OCI-LY7 (cell line): Measurements from ENCODE around the gene HEPACAM. TPM values are rescaled to one million over a fixed set of nuclear protein-coding genes. Genes with fewer than 3 reads are reported as not detected.

ENCODE experiments used
- BruUV-seq: library from RNA; stranded (reverse); fragments of 400-500 nt; replicated peaks from 2 replicates; lab custom pipeline; 2021; lab: Mats Ljungman, UMichigan
- CTCF ChIA-PET: fragments of 300-600 bp; sonication (Branson Sonifier 250); formaldehyde crosslinking; loops from one replicate; lab custom pipeline; 2022; ENCODE audit warnings: antibody characterized with exemption; ENCODE audit not compliant: unreplicated experiment; lab: Charles Lee
- POLR2A ChIA-PET: fragments of 300-600 bp; sonication (Branson Sonifier 250); formaldehyde crosslinking; loops from one replicate; lab custom pipeline; 2022; ENCODE audit warnings: antibody characterized with exemption; lab: Charles Lee
- DNase-seq: peaks from one replicate; pipeline ENCODE4 v3.0.0-alpha.2; 2015; ENCODE audit warnings: low spot score
- H2AFZ ChIP-seq: fragments of 200-600 bp; sonication (generic), shearing (Covaris generic); 2 replicates; pipeline ENCODE4 v1.6.1; 2014; ENCODE audit warnings: mild to moderate bottlenecking, antibody characterized with exemption, low read length, moderate library complexity
- H3K27ac ChIP-seq: fragments of 200-600 bp; sonication (generic); 2 replicates; pipeline ENCODE4 v1.5.1; 2014; ENCODE audit warnings: mixed run types, low read depth, mild to moderate bottlenecking, moderate library complexity, low read length, inconsistent platforms; ENCODE audit not compliant: poor library complexity, severe bottlenecking
- H3K36me3 ChIP-seq: fragments of 200-600 bp; sonication (generic); 2 replicates; pipeline ENCODE4 v1.6.1; 2014; ENCODE audit warnings: mild to moderate bottlenecking, antibody characterized with exemption, low read length, moderate library complexity, mixed read lengths; ENCODE audit not compliant: insufficient read depth
- H3K4me1 ChIP-seq: fragments of 200-600 bp; sonication (generic); 2 replicates; pipeline ENCODE4 v1.5.1; 2014; ENCODE audit warnings: mild to moderate bottlenecking, low read length; ENCODE audit not compliant: insufficient read depth, poor library complexity, severe bottlenecking
- H3K4me2 ChIP-seq: fragments of 200-600 bp; sonication (generic); 2 replicates; pipeline ENCODE4 v1.6.1; 2014; ENCODE audit warnings: mild to moderate bottlenecking, low read length
- H3K4me3 ChIP-seq: fragments of 200-600 bp; sonication (generic); 2 replicates; pipeline ENCODE4 v1.5.1; 2014; ENCODE audit warnings: mild to moderate bottlenecking, low read depth, low read length; ENCODE audit not compliant: poor library complexity, severe bottlenecking
- H3K79me2 ChIP-seq: fragments of 200-600 bp; sonication (generic); 2 replicates; pipeline ENCODE4 v1.6.1; 2016; ENCODE audit warnings: low read depth, mild to moderate bottlenecking, low read length, moderate library complexity, mixed read lengths; ENCODE audit not compliant: insufficient read depth
- H3K9me2 ChIP-seq: fragments of 200-600 bp; sonication (generic); 2 replicates; pipeline ENCODE4 v1.6.1; 2016; ENCODE audit warnings: mild to moderate bottlenecking, low read length, mixed read lengths; ENCODE audit not compliant: insufficient read depth
- H3K9me3 ChIP-seq: fragments of 200-600 bp; sonication (generic); 2 replicates; pipeline ENCODE4 v1.6.1; 2014; ENCODE audit warnings: mild to moderate bottlenecking, mixed run types, low read length, mixed read lengths
- H4K20me1 ChIP-seq: fragments of 200-600 bp; sonication (generic); 2 replicates; pipeline ENCODE4 v1.6.1; 2014; ENCODE audit warnings: mild to moderate bottlenecking, antibody characterized with exemption, low read length, moderate library complexity, mixed read lengths; ENCODE audit not compliant: insufficient read depth
- EZH2phosphoT487 ChIP-seq: fragments of 200-600 bp; sonication (generic); IDR thresholded peaks from 2 replicates; pipeline ENCODE4 v1.6.1; 2018; ENCODE audit warnings: low read depth, borderline replicate concordance, mild to moderate bottlenecking, mixed run types, antibody characterized with exemption, low read length, moderate library complexity, mixed read lengths
- intact Hi-C: fragments of 100-400 bp; cut with micrococcal nuclease; formaldehyde crosslinking; loops from one replicate; pipeline ENCODE4 v1.10.0; 2022; ENCODE audit not compliant: unreplicated experiment
- total RNA-seq, 2 experiments: library from RNA; depleted of rRNA in 1 of 2; stranded (reverse); fragments of >200 nt in 1 of 2; shearing (Covaris generic) in 1 of 2; gene quantifications; 2 replicates each; pipeline ENCODE4 v1.2.3, GENCODE V29; 2014 to 2022
- TF ChIP-seq, protein P1 (sequence below): fragments of 200-600 bp; sonication (generic); conservative IDR thresholded peaks from 2 replicates; pipeline ENCODE4 v1.5.1; 2014; ENCODE audit warnings: mild to moderate bottlenecking, antibody characterized with exemption, low read length, moderate library complexity, mixed read lengths

Gene HEPACAM
- total RNA-seq, 2 experiments from 2014 or later = not detected

DNA sequence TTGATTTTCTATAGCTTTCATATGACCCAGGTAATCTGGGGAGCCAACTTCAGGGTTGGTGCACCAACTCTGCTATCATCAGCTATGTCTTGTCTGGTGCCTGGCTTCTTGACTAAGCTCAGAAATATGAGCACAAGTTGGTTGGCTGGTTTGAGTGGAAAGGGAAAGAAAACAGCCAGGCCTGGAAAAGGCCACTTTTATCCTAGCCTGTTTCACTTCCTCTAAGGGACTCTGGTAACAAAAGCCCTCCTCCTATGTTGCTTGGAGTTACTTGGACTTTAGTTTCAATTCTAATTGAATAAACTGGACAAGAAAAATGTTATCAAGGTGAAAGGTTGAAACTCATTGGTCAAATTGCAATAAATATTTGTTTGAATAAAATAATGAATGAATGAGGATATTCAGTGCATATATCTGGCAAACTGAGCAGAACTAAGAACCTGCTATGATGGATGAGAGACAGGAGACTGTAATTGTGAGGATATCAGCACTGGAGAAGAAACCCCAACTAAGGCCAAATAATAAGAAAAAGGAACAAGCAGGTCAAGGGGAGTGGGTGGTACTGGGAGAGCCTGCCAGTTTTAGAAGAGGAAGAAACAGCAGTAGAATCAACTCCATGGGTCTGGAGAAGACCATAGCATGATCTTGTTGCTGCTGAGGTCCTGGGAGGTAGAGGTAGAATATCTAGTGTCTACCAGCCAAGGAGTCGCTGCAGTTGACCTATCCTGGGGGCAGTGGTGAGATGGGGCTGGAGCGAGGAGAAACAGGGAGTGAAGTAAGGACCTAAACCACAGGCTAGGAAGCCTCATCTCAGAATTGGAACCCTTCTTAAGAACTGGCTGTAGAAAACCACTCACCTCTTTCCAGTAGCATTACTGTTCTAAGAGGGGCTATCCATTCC, 46.4 kb downstream of the HEPACAM start:
- Histone ChIP-seq H3K4me2 (no peak overlapping the region), H3K9me3 (no peaks in the 10 kb centered on the region), H3K79me2 (no peaks in the 10 kb centered on the region), H3K27ac (no peak overlapping the region), H4K20me1 (no peaks in the 10 kb centered on the region), H3K36me3 (no peaks in the 10 kb centered on the region), H3K4me3 (no peak overlapping the region), H3K4me1 (no peaks in the 10 kb centered on the region), H2AFZ (no peak overlapping the region), H3K9me2 (no peaks in the 10 kb centered on the region)
- CTCF ChIA-PET = no interaction called here
- no TSS peak for BruUV-seq
- POLR2A ChIA-PET = interaction anchor here (0.6 kb wide), 1 partner anchor 363 kb away, joined by 3 read pairs; no protein-coding TSS in a partner anchor
- TF ChIP-seq, protein P1, sequence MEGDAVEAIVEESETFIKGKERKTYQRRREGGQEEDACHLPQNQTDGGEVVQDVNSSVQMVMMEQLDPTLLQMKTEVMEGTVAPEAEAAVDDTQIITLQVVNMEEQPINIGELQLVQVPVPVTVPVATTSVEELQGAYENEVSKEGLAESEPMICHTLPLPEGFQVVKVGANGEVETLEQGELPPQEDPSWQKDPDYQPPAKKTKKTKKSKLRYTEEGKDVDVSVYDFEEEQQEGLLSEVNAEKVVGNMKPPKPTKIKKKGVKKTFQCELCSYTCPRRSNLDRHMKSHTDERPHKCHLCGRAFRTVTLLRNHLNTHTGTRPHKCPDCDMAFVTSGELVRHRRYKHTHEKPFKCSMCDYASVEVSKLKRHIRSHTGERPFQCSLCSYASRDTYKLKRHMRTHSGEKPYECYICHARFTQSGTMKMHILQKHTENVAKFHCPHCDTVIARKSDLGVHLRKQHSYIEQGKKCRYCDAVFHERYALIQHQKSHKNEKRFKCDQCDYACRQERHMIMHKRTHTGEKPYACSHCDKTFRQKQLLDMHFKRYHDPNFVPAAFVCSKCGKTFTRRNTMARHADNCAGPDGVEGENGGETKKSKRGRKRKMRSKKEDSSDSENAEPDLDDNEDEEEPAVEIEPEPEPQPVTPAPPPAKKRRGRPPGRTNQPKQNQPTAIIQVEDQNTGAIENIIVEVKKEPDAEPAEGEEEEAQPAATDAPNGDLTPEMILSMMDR = no peak
- TF ChIP-seq EZH2phosphoT487 = no peak
- intact Hi-C loops = no loop called here
- DNase-seq = no peak

DNA sequence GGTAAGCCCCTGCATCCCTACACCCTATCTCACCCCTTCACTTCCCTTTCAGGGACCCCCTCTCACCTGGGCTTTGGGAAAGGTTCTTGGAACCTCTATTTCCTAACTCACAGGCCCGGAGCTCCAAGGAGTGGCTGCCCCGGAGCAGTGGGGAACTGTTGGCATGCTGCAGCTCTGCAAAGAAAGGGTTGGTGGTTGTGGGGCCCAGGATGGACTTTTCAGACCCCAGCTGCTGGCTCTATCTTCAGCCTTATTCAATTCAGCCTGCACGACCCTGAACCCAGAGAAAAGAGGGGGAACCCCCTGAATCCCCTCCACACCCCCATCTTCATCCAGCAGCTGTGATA, 48.2 kb downstream of the HEPACAM start:
- Histone ChIP-seq H4K20me1 (no peaks in the 10 kb centered on the region), H3K9me3 (no peaks in the 10 kb centered on the region), H3K9me2 (no peaks in the 10 kb centered on the region), H3K79me2 (no peaks in the 10 kb centered on the region), H2AFZ (no peak overlapping the region), H3K36me3 (no peaks in the 10 kb centered on the region), H3K4me2 (no peak overlapping the region), H3K27ac (no peak overlapping the region), H3K4me1 (no peaks in the 10 kb centered on the region), H3K4me3 (no peak overlapping the region)
- intact Hi-C loops = no loop called here
- ChIA-PET POLR2A (no interaction called here), CTCF (interaction anchor here (0.6 kb wide), 1 partner anchor 451 kb away, joined by 3 read pairs; no protein-coding TSS in a partner anchor)
- TF ChIP-seq, protein P1 = no peak
- no peak for TF ChIP-seq EZH2phosphoT487
- BruUV-seq = no TSS peak
- no peak for DNase-seq
